ENCODE results near the gene DYDC2. TPM values are rescaled to one million over a fixed set of nuclear protein-coding genes. Genes with fewer than 3 reads are reported as not detected.
"Not testable (repeated sequence)": the region's sequence is repeated elsewhere in the genome, so short reads cannot be mapped to it uniquely, and the experiment has no call there.

DYDC2 gene
- 0.10 TPM for total RNA-seq

DNA sequence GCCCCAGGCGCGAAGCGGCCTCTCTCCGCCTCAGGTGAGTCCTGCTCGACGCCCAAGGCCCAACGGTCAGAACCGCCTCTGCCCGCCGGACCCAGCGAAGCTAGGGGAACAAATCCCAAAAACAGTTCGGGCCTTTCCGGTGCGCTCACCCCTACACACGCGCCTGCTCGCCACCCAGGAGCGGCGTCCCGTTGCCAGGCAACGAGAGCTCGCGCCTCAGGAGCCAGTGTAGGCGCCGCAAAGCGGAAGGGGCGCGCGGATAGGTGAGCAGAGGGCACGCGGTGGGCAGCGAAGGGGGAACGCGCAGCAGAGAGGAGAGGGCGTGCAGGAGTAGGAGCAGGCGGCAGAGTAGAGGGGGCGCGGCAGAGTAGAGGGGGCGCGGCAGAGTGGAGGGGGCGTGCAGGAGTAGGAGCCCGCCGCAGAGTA is at the start of gene DYDC2, which contains the start of gene DYDC1:
Gene DYDC2, plus strand, starts transcription at position 219 of the 426 bp plus-strand sequence. CDS start 5,663 bp downstream, outside the sequence.
Gene DYDC1, minus strand, starts transcription at position 193 of the 426 bp plus-strand sequence. CDS start 4,154 bp downstream, outside the sequence.
- DNase-seq, result no peak

- DNase-seq, result no peak
Observed at GRCh38 chr10:80313523-80313922, 43.1 kb upstream of the DYDC2 start.

GRCh38 chr10:80315391-80315790 is 41.2 kb upstream of the DYDC2 start:
- no peak for DNase-seq

DNA sequence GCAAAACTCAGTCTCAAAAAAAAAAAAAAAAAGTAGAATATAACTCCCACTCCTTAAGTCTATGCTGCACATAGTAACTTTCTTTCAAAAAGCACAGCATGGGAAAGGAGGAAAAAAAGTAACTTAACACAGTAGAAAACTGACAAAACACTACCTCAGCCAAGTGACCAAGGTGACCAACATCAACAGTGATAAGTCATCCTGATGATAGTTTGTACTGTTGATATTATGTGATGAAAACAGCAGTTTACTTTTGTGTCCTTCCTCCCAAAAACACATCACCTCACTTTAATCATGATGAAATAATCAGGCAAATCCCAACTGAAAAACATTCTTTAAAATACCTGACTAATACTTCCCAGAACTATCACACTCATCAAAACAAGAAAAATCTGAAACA is 37.8 kb upstream of the DYDC2 start:
- no peak for DNase-seq

GRCh38 chr10:80319318-80319717 is 37.3 kb upstream of the DYDC2 start:
- no peak for DNase-seq

DNA sequence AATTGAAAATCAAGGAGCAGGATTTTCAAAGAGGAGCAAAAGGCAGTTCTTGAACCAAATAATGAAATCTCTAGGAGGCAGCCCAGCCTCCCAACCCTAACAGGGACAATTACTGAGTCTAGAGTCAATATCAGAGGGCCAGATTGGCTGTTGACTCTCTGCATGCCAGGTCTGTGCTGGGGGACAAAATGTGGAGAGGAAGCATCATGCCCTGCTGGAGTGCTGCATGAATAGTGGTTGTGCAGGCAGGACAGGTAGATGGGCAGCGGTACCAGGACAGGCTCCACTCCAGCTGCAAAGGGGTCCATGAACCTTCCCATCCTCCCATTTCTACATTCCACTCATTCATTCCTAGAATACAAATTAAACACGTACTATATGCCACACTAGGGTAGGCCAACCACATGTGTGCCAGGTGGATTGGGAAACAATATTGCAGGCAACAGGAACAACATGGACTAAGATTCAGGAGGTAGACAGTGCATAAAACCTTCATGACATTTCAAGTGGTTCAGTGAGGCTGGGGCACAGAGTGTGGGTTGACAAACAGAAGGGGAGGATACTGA is 36.8 kb upstream of the DYDC2 start:
- no peak for DNase-seq

DNA sequence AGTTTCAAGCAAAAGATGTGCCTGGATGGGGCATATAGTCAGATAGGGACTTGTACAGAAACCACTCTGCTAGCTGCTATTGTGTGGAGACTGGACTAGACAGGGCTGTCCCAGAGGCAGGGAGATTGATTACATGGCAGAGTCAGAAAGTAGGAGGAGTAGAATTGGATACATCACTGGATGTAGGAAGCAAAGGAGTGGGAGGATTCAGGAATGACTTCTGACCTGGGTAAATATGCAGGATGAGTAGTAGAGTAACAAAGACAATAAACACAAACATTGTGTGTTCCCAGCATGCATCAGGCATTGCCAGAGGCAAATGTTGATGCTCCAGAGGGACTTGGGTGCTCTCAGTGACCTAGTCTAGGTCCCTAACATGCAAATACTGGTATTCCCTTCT is 36.2 kb upstream of the DYDC2 start:
- DNase-seq, result no peak

- no peak for DNase-seq
Observed at GRCh38 chr10:80321183-80321582, 35.4 kb upstream of the DYDC2 start.

DNA sequence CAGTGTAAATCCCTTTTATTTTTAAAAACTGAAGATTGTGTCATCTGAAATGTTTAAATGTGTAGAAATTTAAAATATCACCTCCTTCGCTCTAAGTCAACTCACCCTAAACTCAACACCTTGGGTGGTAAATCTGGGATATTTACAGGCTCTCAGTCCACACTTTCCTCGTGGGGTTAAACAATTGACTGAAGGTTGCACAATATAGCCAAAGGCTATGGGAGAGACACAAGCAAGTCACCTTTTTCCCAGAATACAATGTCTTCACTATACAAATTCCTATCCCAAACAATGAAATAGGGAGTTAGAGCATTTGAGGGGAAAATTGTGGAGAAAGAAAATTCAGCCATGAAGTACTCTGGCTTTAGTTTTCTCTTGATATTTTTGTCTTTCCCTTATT is 34.4 kb upstream of the DYDC2 start:
- DNase-seq, result no peak

DNA sequence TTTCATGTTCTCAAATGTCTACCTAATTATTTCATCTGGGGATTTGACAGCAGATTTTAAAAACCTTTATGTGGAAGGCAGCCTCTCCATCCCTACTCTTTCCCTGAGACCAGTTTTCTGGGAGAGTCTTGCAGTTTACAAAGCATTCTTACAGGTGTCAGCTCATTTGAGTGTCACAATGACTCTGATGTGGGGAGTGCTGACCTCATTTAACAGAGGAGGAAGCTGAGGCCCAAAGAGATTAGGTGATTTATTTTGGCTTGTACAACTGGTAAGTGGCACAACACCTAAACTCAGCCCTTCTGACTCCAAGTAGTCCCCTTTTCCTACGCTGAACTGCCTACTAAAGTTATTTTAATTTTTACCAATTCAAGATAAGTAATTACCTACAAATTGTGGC is 33.9 kb upstream of the DYDC2 start:
- no peak for DNase-seq

DNA sequence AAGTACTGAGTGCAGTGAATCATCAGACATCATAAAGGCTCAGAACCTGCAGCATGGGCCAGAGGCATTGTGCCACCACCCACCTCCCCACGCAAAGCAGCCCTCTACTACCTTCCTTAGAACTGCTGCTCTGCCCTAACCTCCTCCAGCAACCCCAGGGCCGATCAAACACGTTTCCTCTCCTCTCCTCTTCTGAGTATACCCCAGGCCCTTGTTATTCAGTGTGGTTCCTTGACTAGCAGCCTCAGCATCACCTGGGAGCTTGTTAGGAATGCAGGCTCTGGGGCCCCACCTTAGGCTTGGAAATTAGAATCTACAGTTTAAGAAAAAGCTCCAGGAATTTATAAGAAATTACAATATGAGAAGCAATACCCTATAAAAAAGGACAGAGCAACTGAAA is 33.3 kb upstream of the DYDC2 start:
- DNase-seq, result no peak

DNA sequence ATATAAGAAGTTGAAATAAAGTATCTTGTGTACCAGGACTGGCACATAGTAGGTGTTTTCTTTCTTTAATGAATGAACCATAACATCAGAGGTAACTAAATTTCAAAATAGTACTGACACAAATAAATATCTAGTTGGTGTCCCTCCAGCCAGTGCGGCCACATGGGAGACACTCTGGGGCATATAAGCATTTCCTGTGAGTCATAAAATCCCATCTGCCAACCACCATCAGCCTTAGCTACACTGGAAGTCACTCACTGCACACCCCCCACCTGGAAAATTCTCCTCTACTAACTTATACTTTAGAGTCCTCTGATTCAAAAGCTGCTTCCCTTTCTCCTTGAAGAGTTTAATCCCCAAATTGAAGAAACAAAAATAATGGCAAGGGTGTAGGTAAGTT is 32.5 kb upstream of the DYDC2 start:
- DNase-seq, result no peak

GRCh38 chr10:80324891-80325364 is 31.7 kb upstream of the DYDC2 start:
- DNase-seq, result no peak

DNA sequence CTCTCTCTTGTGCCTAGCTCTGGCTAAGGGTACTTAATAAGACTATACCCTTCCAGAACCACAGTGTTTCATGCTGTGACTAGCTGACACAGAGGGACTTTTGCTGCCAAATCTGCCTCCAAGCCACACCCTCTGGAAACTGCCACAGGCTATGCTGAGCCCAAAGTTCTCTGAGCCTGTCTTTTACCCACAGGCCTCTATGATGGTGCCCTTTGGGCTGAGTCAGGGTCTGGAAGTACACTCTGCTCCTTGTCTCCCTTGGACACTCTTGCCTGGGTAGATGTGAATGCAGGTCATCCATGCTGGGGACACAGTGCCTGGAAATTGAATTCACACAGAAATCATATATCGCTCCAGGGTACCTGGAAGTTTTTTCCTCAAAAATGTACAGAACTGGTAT is 22.6 kb upstream of the DYDC2 start:
- DNase-seq, result no peak

GRCh38 chr10:80344276-80344675 is 12.3 kb upstream of the DYDC2 start:
- no peak for DNase-seq

DNA sequence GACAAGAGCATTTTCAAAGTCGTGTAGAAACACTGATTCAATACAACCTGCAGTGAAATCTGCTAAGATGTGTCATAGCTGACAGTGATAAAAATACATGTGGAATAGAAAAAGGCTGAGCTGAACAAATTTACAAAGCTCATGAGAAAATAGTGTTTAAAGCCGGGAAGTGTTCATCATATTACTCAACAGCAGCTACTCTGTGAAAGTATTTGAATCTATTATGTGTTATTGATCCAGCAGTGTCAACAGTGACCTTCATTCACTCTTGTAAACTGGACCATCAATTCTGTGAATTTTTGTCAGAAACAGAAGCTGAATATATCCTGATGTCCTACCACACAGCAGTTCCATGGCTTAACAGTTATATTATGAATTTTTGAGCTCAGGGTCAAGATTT is 11.7 kb upstream of the DYDC2 start:
- DNase-seq, result no peak

DNA sequence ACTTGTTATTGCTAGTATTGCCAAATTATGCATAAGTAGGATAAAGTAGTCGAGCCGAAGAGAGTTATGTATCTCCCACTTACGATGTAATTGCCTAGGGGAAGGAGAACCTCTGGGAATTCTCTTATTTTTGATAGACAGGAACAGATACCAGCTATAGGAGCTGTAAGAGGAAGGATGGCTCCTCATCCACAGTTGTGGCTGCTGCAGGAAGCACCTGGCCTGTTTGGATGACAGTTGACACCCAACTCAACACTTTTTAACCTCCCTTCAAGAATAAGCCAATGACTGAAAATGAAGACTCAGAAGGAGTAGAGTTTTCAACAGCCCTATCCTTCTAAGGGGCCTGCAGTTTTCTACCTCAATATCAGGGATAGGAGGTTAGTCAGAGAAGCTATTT is 6.3 kb upstream of the DYDC2 start:
- DNase-seq, result no peak

DNA sequence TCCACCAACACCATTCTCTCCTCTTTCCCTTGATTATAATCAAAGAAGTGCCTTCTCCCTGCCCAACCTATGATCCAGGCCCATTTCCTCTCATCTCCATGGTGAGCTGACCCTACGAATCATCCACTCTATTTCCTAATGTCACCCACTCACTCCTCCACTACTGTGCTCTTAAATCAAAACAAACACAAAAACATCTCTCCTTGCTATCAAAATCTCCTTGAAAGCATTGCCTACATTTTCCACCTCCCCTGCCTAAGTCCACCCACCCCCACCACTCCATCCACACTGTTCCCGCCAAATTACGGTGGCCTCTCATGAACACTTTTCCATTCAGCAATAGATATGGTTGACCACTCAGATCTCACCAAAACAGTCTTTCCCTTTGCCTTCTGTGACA is 5.4 kb upstream of the DYDC2 start:
- DNase-seq, result no peak

GRCh38 chr10:80356989-80357850 is 639 bp downstream of the DYDC2 start:
- no peak for DNase-seq

- DNase-seq, result no peak
Observed at GRCh38 chr10:80357851-80358125, 1.2 kb downstream of the DYDC2 start.

- not testable (repeated sequence) for DNase-seq
Observed at GRCh38 chr10:80358925-80359324, 2.3 kb downstream of the DYDC2 start.

DNA sequence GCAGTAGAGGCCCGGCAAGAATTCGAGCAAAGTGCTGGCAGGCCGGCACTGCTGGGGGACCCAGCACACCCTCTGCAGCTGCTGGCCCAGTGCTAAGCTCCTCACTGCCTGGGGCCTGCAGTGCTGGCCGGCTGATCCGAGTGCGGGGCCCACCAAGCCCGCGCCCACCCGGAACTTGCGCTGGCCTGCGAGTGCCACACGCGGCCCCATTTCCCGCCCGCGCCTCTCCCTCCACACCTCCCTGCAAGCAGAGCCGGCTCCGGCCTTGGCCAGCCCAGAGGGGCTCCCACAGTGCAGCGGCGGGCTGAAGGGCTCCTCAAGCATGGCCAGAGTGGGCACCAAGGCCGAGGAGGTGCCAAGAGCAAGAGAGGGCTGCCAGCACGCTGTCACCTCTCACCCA is 3.1 kb downstream of the DYDC2 start:
- no peak for DNase-seq

GRCh38 chr10:80365510-80365909 is 8.9 kb downstream of the DYDC2 start:
- no peak for DNase-seq

DNA sequence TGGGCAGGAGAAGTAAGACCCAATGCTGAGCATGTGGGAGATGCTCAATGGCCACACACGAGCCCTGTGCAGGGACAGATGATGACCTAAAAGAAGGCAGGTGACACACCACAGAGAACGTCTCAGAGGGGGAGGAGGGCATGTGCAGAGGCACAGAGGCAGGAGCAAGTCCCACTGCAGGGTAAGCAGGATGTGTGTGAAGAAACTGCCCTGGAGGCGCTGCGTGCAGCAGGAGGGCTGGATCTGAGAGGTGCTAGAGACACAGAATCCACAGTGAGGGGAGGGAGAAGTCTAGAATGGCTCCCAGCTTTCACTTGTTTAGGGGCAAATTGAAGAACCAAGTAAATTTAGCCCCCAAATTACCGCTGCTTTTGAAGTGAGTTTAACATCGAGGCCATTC is 14.9 kb downstream of the DYDC2 start:
- DNase-seq, result no peak

Measured in skin of body (tissue), 2 donors.